ENCODE data around the gene DVL1.

The DVL1 gene

DNA sequence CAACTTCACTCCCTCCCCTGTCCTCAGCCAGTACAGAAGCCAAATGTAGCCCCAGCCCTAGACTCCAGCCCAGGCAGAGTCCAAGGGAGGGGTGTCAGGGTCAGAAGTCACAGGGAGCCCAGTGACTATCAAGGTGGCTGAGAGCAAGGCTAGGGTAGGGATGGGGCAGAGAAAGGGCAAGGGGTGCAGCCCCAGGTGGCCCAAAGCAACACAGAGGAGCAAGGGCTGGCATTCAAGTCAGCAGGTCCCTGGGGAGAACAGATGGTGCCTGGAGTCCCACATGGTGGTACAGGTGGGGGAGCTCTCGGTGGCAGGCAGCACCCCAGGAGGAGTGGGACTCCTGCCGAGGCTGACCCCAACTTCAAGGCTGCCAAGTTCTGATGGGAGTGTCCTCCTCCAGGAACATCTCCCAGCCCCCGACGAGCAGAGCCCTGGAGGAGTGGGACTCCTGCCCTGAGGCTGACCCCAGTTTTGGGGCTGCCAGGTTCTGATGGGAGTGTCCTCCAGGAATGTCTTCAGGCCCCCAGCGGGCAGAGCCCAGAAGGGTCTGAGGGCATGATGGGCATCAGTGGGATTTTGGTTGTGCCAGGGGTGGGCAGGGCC, 3.7 kb upstream of the DVL1 start:
- H3K79me2 ChIP-seq (ENCODE audit: insufficient read depth, low read length) = peaks cover 10% of the 10 kb centered on the region; the same call in 1 of the 2 replicates
- no peak overlapping the region for H3K9ac ChIP-seq (ENCODE audit: low read depth, low read length, poor library complexity, severe bottlenecking)
- no peak overlapping the region for H3K4me2 ChIP-seq (ENCODE audit: low read depth, low read length, poor library complexity, severe bottlenecking)
- H3K4me1 ChIP-seq (ENCODE audit: insufficient read depth, low read length, poor library complexity, severe bottlenecking) = peaks cover 6% of the 10 kb centered on the region
- no peaks in the 10 kb centered on the region for H3K9me3 ChIP-seq (ENCODE audit: insufficient read depth, low read depth, low read length)
- no peaks in the 10 kb centered on the region for H3K36me3 ChIP-seq (ENCODE audit: insufficient read depth, low read length)
- no peak for TF ChIP-seq EZH2phosphoT487 (IDR thresholded peaks at IDR 0.05; ENCODE audit: borderline replicate concordance)
- TF ChIP-seq, protein P1, sequence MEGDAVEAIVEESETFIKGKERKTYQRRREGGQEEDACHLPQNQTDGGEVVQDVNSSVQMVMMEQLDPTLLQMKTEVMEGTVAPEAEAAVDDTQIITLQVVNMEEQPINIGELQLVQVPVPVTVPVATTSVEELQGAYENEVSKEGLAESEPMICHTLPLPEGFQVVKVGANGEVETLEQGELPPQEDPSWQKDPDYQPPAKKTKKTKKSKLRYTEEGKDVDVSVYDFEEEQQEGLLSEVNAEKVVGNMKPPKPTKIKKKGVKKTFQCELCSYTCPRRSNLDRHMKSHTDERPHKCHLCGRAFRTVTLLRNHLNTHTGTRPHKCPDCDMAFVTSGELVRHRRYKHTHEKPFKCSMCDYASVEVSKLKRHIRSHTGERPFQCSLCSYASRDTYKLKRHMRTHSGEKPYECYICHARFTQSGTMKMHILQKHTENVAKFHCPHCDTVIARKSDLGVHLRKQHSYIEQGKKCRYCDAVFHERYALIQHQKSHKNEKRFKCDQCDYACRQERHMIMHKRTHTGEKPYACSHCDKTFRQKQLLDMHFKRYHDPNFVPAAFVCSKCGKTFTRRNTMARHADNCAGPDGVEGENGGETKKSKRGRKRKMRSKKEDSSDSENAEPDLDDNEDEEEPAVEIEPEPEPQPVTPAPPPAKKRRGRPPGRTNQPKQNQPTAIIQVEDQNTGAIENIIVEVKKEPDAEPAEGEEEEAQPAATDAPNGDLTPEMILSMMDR (conservative IDR thresholded peaks at IDR 0.05; ENCODE audit: low read length) = no peak
- H3K4me3 ChIP-seq (ENCODE audit: low read length, poor library complexity, severe bottlenecking) = no peak overlapping the region
- H3F3A ChIP-seq (ENCODE audit: low read depth) = no peaks in the 10 kb centered on the region
- no peak overlapping the region for H2AFZ ChIP-seq (ENCODE audit: low read length)
- no peaks in the 10 kb centered on the region for H3K27me3 ChIP-seq (ENCODE audit: insufficient read depth, low read length, poor library complexity, severe bottlenecking)
- no peaks in the 10 kb centered on the region for H3K9me2 ChIP-seq (replicated peaks; ENCODE audit: low read depth, low read length)
- H4K20me1 ChIP-seq (ENCODE audit: insufficient read depth, low read length, poor library complexity, severe bottlenecking) = peaks cover 3% of the 10 kb centered on the region

DNA sequence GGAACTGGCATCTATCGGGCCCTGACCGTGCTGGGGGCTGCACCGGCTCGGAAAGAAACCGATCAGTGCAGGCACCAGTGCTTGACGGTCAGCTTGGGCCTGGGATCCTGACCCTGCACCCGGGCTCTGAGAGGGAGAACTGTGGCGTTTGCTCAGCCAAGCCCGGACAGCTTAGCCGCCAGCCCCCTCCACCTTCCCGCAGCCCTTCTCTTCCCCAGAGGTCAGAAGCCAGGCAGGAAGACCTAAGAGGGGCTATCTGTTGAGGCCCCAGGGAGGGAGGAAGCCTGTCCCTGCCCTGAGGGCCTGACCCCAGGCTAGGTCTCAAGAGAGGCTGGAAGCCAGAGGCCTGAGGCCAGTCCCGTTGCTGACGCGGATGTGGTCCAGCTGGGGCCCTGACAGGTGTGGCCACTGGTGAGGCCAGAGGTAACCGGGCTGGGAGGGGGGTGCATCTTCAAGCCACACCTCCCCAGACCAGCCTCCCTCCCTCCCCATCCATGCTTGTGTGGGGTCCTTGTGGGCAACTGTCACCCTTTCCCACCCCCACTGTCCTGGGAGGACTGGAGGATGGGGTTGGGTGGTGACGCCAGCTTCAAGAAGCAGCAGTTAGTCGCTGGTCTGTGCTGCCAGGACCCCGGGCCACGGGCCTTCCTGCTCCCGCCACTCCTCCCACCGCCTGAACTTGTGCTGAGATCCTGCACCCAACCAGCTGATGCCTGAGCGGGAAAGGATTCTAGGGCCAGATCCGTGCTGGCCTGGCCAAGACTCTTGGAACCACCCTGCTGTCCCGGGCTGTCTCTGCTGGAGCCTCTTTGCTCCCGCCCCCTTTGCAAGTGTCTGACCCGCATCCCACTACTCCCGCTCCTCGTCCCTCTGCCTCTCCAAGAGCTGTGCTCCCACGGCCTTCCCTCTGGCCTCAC, 2.6 kb upstream of the DVL1 start:
- H3K4me1 ChIP-seq (ENCODE audit: insufficient read depth, low read length, poor library complexity, severe bottlenecking) = peaks cover 16% of the 10 kb centered on the region
- no peak overlapping the region for H3K4me3 ChIP-seq (ENCODE audit: low read length, poor library complexity, severe bottlenecking)
- H3F3A ChIP-seq (ENCODE audit: low read depth) = no peaks in the 10 kb centered on the region
- no peaks in the 10 kb centered on the region for H3K9me3 ChIP-seq (ENCODE audit: insufficient read depth, low read depth, low read length)
- no peak overlapping the region for H3K9ac ChIP-seq (ENCODE audit: low read depth, low read length, poor library complexity, severe bottlenecking)
- no peaks in the 10 kb centered on the region for H3K36me3 ChIP-seq (ENCODE audit: insufficient read depth, low read length)
- no peaks in the 10 kb centered on the region for H3K27me3 ChIP-seq (ENCODE audit: insufficient read depth, low read length, poor library complexity, severe bottlenecking)
- peaks cover 20% of the 10 kb centered on the region; the same call in 1 of the 2 replicates for H3K79me2 ChIP-seq (ENCODE audit: insufficient read depth, low read length)
- no peak for TF ChIP-seq EZH2phosphoT487 (IDR thresholded peaks at IDR 0.05; ENCODE audit: borderline replicate concordance)
- TF ChIP-seq, protein P1 (conservative IDR thresholded peaks at IDR 0.05; ENCODE audit: low read length) = no peak
- peaks cover 11% of the 10 kb centered on the region for H4K20me1 ChIP-seq (ENCODE audit: insufficient read depth, low read length, poor library complexity, severe bottlenecking)
- no peaks in the 10 kb centered on the region for H3K9me2 ChIP-seq (replicated peaks; ENCODE audit: low read depth, low read length)
- no peak overlapping the region for H3K4me2 ChIP-seq (ENCODE audit: low read depth, low read length, poor library complexity, severe bottlenecking)
- H2AFZ ChIP-seq (ENCODE audit: low read length) = no peak overlapping the region

DNA sequence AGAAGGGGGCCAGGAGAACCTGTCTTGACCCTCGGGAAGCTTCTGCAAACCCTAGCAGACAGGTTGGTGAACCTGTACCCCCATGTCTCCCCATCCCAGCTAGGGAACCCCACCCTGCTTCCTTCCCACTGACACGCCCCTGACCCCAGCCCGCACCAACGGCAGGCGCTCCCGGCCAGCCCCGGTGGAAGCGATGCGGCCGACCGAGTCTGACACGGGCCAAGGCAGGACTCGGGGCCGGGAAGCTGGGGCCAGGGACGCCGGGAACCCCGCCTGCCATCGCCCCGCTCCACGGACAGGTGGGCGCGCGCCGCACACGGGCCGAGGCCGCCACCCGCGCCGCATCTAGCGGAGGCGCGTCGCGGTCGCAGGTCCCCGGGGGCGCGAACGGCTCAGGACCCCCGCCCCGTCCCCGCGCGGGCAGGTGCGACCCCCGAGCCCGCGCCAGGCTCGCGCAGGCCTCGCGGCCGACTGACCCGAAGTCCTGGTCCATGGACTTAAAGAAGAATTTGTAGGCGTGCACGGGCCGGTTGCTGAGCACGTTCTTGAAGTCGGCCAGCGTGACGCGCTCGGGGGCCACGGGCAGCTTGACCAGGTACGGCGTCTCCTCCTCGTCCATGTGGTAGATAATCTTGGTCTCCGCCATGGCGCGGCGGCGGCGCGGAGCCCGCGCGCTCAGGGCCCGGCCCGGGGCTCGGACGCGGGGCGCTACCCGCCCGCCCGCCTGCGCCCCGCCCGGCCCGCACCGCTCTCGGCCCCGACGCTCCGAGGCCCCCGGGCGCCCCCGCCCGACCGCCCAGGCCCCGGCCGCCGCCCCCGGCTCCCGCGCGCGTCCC, 580 bp downstream of the DVL1 start:
- peaks cover 18% of the 10 kb centered on the region for H3K4me1 ChIP-seq (ENCODE audit: insufficient read depth, low read length, poor library complexity, severe bottlenecking)
- H3K4me2 ChIP-seq (ENCODE audit: low read depth, low read length, poor library complexity, severe bottlenecking) = peak overlapping the region; percentile 92
- H3K4me3 ChIP-seq (ENCODE audit: low read length, poor library complexity, severe bottlenecking) = peak overlapping the region; percentile 82
- no peaks in the 10 kb centered on the region for H3K27me3 ChIP-seq (ENCODE audit: insufficient read depth, low read length, poor library complexity, severe bottlenecking)
- H3K79me2 ChIP-seq (ENCODE audit: insufficient read depth, low read length) = peaks cover 30% of the 10 kb centered on the region; the same call in 1 of the 2 replicates
- no peaks in the 10 kb centered on the region for H3K36me3 ChIP-seq (ENCODE audit: insufficient read depth, low read length)
- H3F3A ChIP-seq (ENCODE audit: low read depth) = no peaks in the 10 kb centered on the region
- peak overlapping the region; percentile 75 for H3K9ac ChIP-seq (ENCODE audit: low read depth, low read length, poor library complexity, severe bottlenecking)
- H3K9me3 ChIP-seq (ENCODE audit: insufficient read depth, low read depth, low read length) = no peaks in the 10 kb centered on the region
- no peak for TF ChIP-seq EZH2phosphoT487 (IDR thresholded peaks at IDR 0.05; ENCODE audit: borderline replicate concordance)
- TF ChIP-seq, protein P1 (conservative IDR thresholded peaks at IDR 0.05; ENCODE audit: low read length) = no peak
- H3K9me2 ChIP-seq (replicated peaks; ENCODE audit: low read depth, low read length) = no peaks in the 10 kb centered on the region
- peaks cover 20% of the 10 kb centered on the region for H4K20me1 ChIP-seq (ENCODE audit: insufficient read depth, low read length, poor library complexity, severe bottlenecking)
- H2AFZ ChIP-seq (ENCODE audit: low read length) = peak overlapping the region; percentile 88; the same call in 1 of the 2 replicates
